ENCODE results near the gene MRPL58.

GRCh38 chr17:75012096-75012345 lies 449 bp upstream of the MRPL58 start:
- TF ChIP-seq POLR2AphosphoS5 (IDR thresholded peaks at IDR 0.05) (no peak), CTCF (IDR thresholded peaks at IDR 0.05 in 8 of 11, conservative IDR thresholded peaks at IDR 0.05 in 3 of 11) (no peak)
